GM12874 (cell line): ENCODE measurements around the gene CARD10.

ENCODE experiments used
- CTCF ChIP-seq: IDR thresholded peaks from 2 replicates; pipeline ENCODE4 v1.5.1; 2011; ENCODE audit warnings: low read depth, mild to moderate bottlenecking, control low read depth, low read length, moderate library complexity; ENCODE audit not compliant: insufficient read depth

Gene CARD10

GRCh38 chr22:37515901-37516300 is 3.3 kb downstream of the CARD10 start:
- TF ChIP-seq CTCF = no peak

- TF ChIP-seq CTCF = no peak
Measured at GRCh38 chr22:37514526-37515051, 4.6 kb downstream of the CARD10 start.

GRCh38 chr22:37511395-37512104 is 7.7 kb downstream of the CARD10 start:
- no peak for TF ChIP-seq CTCF

GRCh38 chr22:37510091-37510490 is 9.1 kb downstream of the CARD10 start:
- TF ChIP-seq CTCF = no peak

GRCh38 chr22:37509059-37509860 is 10.0 kb downstream of the CARD10 start:
- TF ChIP-seq CTCF = no peak

- TF ChIP-seq CTCF = no peak
Measured at GRCh38 chr22:37508431-37508992, 10.7 kb downstream of the CARD10 start.

GRCh38 chr22:37507731-37508130 is 11.5 kb downstream of the CARD10 start:
- no peak for TF ChIP-seq CTCF
